ENCODE measurements around the gene SYT12.

The SYT12 gene

GRCh38 chr11:66978229-66978628, 44.7 kb upstream of the SYT12 start:
- no peak for DNase-seq (ENCODE audit: low read depth)
- no peak overlapping the region for H3K4me3 ChIP-seq (replicated peaks; ENCODE audit: low read depth, low read length)
- TF ChIP-seq, protein P1, sequence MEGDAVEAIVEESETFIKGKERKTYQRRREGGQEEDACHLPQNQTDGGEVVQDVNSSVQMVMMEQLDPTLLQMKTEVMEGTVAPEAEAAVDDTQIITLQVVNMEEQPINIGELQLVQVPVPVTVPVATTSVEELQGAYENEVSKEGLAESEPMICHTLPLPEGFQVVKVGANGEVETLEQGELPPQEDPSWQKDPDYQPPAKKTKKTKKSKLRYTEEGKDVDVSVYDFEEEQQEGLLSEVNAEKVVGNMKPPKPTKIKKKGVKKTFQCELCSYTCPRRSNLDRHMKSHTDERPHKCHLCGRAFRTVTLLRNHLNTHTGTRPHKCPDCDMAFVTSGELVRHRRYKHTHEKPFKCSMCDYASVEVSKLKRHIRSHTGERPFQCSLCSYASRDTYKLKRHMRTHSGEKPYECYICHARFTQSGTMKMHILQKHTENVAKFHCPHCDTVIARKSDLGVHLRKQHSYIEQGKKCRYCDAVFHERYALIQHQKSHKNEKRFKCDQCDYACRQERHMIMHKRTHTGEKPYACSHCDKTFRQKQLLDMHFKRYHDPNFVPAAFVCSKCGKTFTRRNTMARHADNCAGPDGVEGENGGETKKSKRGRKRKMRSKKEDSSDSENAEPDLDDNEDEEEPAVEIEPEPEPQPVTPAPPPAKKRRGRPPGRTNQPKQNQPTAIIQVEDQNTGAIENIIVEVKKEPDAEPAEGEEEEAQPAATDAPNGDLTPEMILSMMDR (IDR thresholded peaks at IDR 0.05; ENCODE audit: low read length, missing control alignments), result no peak

GRCh38 chr11:66978717-66979116, 44.2 kb upstream of the SYT12 start:
- DNase-seq (ENCODE audit: low read depth), result no peak
- TF ChIP-seq, protein P1 (IDR thresholded peaks at IDR 0.05; ENCODE audit: low read length, missing control alignments), result no peak
- no peak overlapping the region for H3K4me3 ChIP-seq (replicated peaks; ENCODE audit: low read depth, low read length)

DNA sequence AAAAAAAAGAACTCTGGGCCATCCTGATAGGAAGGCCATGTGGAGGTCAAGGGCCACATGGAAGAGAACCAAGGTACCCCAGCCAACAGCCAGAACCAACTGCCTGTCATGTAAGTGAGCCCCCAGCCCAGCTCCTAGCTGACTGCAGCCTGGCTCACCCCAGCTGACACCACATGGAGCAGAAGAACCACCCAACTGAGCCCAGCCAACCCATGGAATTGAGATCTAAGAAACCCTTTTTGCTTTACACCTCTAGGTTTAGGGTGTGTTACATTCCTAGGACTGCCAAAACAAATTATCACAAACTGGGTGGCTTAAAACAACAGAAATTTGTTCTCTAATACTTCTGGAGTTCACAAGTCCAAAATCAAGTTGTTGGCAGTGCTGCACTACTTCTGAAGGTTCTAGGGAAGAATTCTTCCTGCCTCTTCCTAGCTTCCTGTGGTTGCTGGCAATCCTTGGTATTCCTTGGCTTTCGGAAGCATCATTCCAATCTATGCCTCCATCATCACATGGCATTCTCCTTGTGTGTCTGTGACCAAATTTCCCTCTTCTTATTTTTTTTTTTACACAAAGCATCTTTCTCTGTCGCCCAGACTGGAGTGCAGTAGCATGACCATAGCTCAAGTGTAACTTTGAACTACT, 43.5 kb upstream of the SYT12 start:
- H3K4me3 ChIP-seq (replicated peaks; ENCODE audit: low read depth, low read length), result no peak overlapping the region
- no peak for DNase-seq (ENCODE audit: low read depth)
- TF ChIP-seq, protein P1 (IDR thresholded peaks at IDR 0.05; ENCODE audit: low read length, missing control alignments), result no peak

GRCh38 chr11:66981976-66982578, 40.9 kb upstream of the SYT12 start:
- no peak overlapping the region for H3K4me3 ChIP-seq (replicated peaks; ENCODE audit: low read depth, low read length)
- peak; percentile 90 for DNase-seq (ENCODE audit: low read depth)
- TF ChIP-seq, protein P1 (IDR thresholded peaks at IDR 0.05; ENCODE audit: low read length, missing control alignments), result no peak

- no peak for DNase-seq (ENCODE audit: low read depth)
- TF ChIP-seq, protein P1 (IDR thresholded peaks at IDR 0.05; ENCODE audit: low read length, missing control alignments), result no peak
- H3K4me3 ChIP-seq (replicated peaks; ENCODE audit: low read depth, low read length), result no peak overlapping the region
These were observed 39.5 kb upstream of the SYT12 start for GRCh38 chr11:66983275-66983924.

- TF ChIP-seq, protein P1 (IDR thresholded peaks at IDR 0.05; ENCODE audit: low read length, missing control alignments), result no peak
- H3K4me3 ChIP-seq (replicated peaks; ENCODE audit: low read depth, low read length), result no peak overlapping the region
- no peak for DNase-seq (ENCODE audit: low read depth)
These were observed 37.3 kb upstream of the SYT12 start for GRCh38 chr11:66985508-66986177.

All from fibroblast of pulmonary artery (primary cell).